RPMI7951 (cell line): ENCODE results near the gene ABLIM1. TPM values are rescaled to one million over a fixed set of nuclear protein-coding genes. Genes with fewer than 3 reads are reported as not detected.

ENCODE experiments used
- DNase-seq: peaks from one replicate; pipeline ENCODE4 v3.0.0-alpha.2; 2012; ENCODE audit warnings: low read depth
- total RNA-seq: library from RNA; depleted of rRNA; stranded (reverse); fragments of >200 nt; shearing (Covaris generic); gene quantifications from 2 replicates; pipeline ENCODE4 v1.2.3, GENCODE V29; 2014

Gene ABLIM1
- total RNA-seq, 1 experiment from 2014 or later: 0.24 TPM

GRCh38 chr10:114491419-114491818 is 166.7 kb downstream of the ABLIM1 start:
- no peak for DNase-seq

DNA sequence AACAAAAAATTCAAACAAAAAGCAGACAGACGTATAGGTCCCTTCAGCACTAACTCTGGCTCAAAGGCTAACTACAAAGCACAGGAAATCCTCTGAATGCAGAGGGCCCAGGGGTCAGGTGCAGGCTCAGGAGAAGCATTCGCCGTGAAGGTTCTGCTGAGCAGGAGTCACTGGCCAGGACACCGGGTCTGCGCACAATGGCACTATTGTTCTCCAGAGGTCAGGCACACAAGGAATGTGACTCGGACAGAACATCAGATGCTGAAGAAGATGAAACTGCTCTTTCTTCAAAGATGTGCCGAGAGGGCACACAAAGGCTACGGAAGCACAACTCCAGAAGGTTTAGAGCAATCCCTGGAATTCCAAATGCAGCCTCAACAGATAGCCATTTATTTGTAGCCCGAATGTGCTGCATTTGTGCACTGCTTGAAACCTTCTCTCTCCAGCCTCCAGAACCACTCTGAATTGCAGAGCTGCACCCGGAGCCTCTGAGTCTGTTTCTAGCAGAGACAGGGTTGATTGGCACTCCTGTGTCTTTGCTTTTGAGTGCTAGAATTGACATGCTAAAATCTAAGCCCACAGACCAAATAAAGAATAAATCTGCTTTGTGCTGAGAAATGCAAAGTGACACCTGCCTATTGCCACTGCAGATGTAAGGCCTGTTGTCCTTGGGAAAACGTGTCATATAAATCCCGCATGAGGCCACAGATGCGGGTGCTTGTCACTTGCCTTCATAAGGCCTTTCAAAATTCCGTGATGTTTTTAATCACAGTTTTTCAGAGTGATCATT is 168.4 kb downstream of the ABLIM1 start:
- peak; percentile 15 for DNase-seq

- no peak for DNase-seq
These were observed 170.1 kb downstream of the ABLIM1 start for GRCh38 chr10:114487815-114488536.

- DNase-seq: no peak
These were observed 170.9 kb downstream of the ABLIM1 start for GRCh38 chr10:114486938-114487814.

- DNase-seq: no peak
These were observed 172.2 kb downstream of the ABLIM1 start for GRCh38 chr10:114485696-114486400.

GRCh38 chr10:114483575-114483974 is 174.5 kb downstream of the ABLIM1 start:
- DNase-seq: no peak

DNA sequence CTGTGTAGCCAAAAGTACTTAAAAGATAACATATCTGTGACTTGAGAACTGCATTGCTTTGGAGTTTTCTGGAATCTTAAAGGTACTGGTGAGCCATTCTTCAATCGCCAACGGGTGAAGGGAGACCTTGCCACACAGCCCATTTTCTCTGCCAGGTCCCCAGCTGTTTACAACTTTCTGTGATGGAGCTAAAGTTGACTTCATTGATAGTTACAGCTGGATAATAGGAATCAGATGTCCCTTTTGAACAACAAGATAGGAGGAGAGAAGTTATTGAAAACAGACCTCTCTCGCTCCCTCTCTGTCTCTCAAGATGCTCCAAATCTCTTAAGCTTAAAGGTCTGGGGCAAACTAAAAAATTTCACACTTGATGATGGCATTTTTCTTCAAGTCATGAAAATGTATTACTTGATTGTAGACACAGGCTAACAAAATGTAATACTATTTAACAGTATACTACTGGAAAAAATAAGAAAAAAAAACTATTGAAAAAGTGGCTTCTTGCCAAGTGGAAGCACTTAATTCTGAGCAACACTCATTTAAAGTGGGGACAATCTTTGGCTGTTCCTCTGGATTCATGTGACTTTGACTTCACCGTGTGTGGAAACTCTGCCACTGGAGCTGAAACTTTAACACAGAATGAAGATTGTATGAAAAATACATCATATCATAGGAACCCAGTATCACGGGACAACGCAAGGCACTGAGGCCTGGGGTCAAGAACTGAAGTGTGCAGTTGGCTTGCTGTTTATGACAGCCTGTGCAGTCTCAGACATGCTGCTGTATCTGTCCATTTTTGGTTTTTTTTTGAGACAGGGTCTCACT is 175.4 kb downstream of the ABLIM1 start:
- no peak for DNase-seq

DNA sequence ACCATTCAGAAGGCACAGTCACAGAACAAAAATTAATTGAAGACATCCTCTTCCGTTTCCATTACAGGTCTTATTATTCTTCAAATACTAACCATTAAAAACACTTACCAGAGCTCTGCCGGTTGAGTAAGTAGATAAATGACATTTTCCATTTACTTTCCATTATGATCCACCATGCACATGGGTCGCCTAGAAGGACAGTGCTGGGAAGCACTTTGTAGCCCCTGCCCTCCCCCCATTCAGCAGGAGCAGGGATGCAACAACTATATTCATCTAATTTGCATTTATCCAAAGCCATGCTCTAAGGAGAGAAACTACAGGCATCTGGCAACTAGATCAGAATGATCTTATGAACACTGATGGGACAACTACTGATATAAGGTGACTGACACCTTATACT is 177.0 kb downstream of the ABLIM1 start:
- no peak for DNase-seq

DNA sequence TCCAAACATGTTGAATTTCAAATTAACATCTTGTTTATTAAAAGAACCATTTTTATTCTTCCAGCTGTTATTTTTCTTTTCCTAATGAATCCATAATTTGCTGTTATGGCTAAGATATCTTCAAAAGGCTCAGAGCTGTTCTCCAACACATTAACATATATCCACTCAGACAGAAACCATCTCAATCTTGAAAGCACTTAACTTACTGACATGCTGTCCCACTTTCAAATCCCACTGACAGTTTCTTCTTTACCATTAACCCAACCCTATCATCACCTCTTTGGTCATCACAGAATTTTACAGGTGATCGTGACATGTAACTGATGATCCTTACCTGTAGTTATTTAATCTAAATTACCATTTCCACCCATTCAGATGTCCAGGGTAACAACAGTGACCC is 178.2 kb downstream of the ABLIM1 start:
- DNase-seq: no peak

DNA sequence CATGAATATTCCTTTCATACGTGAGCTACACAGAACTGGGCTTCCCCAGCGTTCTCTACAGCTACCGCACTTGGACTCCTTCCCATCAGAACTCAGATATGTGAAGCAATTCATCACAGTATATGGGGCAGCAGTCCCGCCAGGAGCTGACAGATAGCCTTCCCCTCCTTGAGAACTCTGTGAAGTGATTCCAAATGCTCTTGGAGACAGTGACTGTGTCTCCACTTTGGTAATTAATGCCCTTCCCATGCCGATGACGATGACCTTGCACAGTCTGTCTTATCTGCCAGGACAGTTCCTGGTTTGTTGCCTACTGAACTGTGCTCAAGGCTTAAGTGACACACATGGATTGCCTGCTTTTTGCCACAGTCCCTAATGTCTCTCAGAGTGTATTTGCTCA is 178.8 kb downstream of the ABLIM1 start:
- DNase-seq: no peak

DNA sequence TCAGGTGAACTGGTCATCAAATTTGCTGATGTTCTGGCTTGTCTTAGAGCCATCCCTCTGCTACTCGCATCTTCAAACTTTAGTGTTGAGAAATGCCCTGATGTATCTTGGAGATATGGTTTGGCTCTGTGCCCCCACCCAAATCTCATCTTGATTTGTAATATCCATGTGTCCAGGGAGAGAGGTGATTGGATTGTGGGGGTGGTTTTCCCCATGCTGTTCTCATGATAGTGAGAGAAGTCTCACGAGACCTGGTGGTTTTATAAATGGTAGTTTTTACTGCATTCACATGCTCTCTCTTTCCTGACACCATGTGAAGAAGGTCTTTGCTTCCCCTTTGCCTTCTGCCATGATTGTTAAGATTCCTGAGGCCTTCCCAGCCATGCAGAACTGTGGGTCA is 179.8 kb downstream of the ABLIM1 start:
- DNase-seq: no peak

GRCh38 chr10:114477285-114477684 is 180.8 kb downstream of the ABLIM1 start:
- DNase-seq: no peak

GRCh38 chr10:114474989-114475388 is 183.1 kb downstream of the ABLIM1 start:
- no peak for DNase-seq

GRCh38 chr10:114473776-114474175 is 184.3 kb downstream of the ABLIM1 start:
- DNase-seq: no peak

GRCh38 chr10:114472877-114473253 is 185.2 kb downstream of the ABLIM1 start:
- no peak for DNase-seq

DNA sequence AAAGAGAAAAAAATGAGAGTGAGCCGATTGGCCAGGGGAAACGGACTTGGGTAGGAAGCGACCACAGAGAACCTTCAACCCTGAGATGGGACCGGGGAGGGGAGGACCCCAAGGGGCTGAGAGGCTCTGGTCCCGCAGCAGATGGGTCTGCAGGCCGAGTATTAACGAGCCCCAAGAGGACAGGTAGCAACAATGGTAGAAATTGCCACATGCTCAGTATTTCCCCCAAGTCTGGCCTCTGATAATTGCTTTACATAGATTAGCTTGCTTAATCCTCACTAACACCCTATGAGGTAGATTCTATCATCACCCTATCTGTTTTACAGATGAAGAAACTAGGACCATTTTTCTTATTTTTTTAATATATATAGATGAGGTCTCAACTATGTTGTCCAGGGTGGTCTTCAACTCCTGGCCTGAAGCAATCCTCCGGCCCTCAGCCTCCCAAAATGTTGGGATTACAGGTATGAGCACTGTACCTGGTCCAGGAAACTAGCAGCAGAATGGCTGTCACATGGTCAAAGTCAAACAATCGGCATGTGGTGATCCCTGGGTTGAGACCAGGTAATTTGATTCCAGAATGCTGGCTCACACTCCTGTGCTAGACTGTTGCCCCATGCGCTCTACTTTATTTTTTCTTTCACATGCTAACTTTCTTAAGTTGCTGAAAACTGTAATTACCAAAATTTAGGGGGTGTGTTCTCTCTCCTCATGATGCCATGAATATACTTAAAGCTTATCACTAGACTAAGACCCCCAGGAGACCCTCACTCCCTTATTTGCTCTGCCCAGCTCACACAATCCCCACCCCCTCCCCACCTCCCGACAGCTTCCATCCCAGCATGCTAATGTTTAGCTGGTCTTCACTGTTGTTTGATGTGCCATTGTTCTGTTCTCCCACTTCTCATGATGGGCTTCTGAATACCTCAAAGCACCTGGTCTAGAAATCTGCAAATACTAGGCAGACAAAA is 185.9 kb downstream of the ABLIM1 start:
- DNase-seq: no peak

GRCh38 chr10:114470956-114471905 is 186.8 kb downstream of the ABLIM1 start:
- peak; percentile 52 for DNase-seq

- DNase-seq: no peak
These were observed 187.7 kb downstream of the ABLIM1 start for GRCh38 chr10:114470361-114470760.
